HG02798 (cell line): ENCODE measurements around the gene LOC101059915.
A peak's percentile ranks its signal among the peaks of the same experiment; 100 is the strongest.

ENCODE experiments used
- ATAC-seq: cut with Tn5 transposase; IDR thresholded peaks from one replicate; pipeline ENCODE4 v1.9.1; 2021; ENCODE audit warnings: mild to moderate bottlenecking; ENCODE audit not compliant: unreplicated experiment, poor library complexity

Gene LOC101059915

GRCh38 chrX:71667328-71668247 is at the start of gene LOC101059915:
Gene LOC101059915, plus strand, starts transcription at chrX:71667546.
- ATAC-seq = no peak

GRCh38 chrX:71617742-71618141 is 49.6 kb upstream of the LOC101059915 start:
- no peak for ATAC-seq

- ATAC-seq = peak; percentile 57
These were observed 49.0 kb upstream of the LOC101059915 start, which contains the start of gene CXCR3 for GRCh38 chrX:71618303-71618721. Gene CXCR3, minus strand, starts transcription at chrX:71618511. Its CDS starts 62 bp downstream, at chrX:71618449.

GRCh38 chrX:71618787-71619186 is 48.6 kb upstream of the LOC101059915 start:
- no peak for ATAC-seq

- no peak for ATAC-seq
These were observed 48.2 kb upstream of the LOC101059915 start for GRCh38 chrX:71619193-71619592.

GRCh38 chrX:71619986-71620385 is 47.4 kb upstream of the LOC101059915 start:
- ATAC-seq = no peak

GRCh38 chrX:71621603-71622002 is 45.7 kb upstream of the LOC101059915 start:
- ATAC-seq = no peak

GRCh38 chrX:71622032-71622575 is 45.2 kb upstream of the LOC101059915 start:
- ATAC-seq = no peak

GRCh38 chrX:71622576-71623450 is 44.5 kb upstream of the LOC101059915 start:
- peak; percentile 57 for ATAC-seq

- no peak for ATAC-seq
These were observed 43.6 kb upstream of the LOC101059915 start for GRCh38 chrX:71623714-71624113.

- no peak for ATAC-seq
These were observed 41.9 kb upstream of the LOC101059915 start for GRCh38 chrX:71625471-71625870.

- no peak for ATAC-seq
These were observed 40.8 kb upstream of the LOC101059915 start for GRCh38 chrX:71626576-71626975.

GRCh38 chrX:71627588-71628404 is 39.5 kb upstream of the LOC101059915 start:
- ATAC-seq = no peak

GRCh38 chrX:71629467-71629866 is 37.9 kb upstream of the LOC101059915 start:
- ATAC-seq = peak; percentile 73

- ATAC-seq = peak; percentile 52
These were observed 34.3 kb upstream of the LOC101059915 start for GRCh38 chrX:71632923-71633657.

- no peak for ATAC-seq
These were observed 33.0 kb upstream of the LOC101059915 start for GRCh38 chrX:71634366-71634765.

GRCh38 chrX:71636438-71637252 is 30.7 kb upstream of the LOC101059915 start:
- peak; percentile 59 for ATAC-seq

GRCh38 chrX:71637253-71637618 is 30.1 kb upstream of the LOC101059915 start:
- peak; percentile 20 for ATAC-seq
